Breast epithelium (tissue), 3 donors: ENCODE data around the gene ABCA1.

Source experiments
- POLR2A ChIP-seq: fragments of 450-650 bp; IDR thresholded peaks from one replicate; pipeline ENCODE4 v1.6.1; 2016; ENCODE audit warnings: antibody characterized with exemption, mild to moderate bottlenecking, moderate library complexity
- POLR2AphosphoS5 ChIP-seq, 3 donors: sonication (generic); formaldehyde crosslinking; IDR thresholded peaks; one replicate each; pipeline ENCODE4 v1.6.1; 2017; ENCODE audit warnings: antibody characterized with exemption in 3 of 3
- TF ChIP-seq, protein P1 (sequence below), 3 donors: fragments of 450-650 bp; IDR thresholded peaks; one replicate each; pipeline ENCODE4 v1.5.1; 2016 to 2017; ENCODE audit warnings: antibody characterized with exemption in 3 of 3, mild to moderate bottlenecking in 3 of 3, moderate library complexity in 3 of 3

DNA sequence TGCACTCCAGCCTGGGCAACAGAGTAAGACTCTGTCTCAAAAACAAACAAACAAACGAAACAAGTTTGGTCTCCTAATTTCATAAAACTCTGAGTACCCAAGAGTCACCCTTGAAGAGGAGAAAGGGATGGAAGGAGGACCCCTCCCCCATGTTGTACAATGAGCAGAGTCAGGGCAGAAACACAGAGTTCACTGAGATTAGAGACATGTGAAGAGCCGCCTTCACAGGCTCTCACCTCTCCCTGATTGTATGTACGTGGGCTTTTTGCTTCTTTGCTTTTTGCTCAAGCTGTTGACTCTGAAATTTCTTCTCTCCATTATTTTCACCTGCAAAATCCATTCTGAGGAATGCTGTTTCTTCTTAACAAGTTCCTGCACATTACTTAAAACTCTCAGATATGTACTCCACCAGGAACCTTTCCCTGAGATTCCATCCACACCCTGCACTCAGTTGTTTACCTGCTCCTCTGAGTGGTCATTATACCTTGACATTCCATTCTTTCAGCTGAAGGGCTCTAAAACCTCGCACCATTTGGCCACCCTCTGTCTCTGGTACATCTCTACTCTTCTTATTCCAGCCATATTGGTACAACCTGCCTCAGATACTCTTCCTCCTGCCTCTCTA, 44.4 kb upstream of the ABCA1 start:
- TF ChIP-seq, protein P1, sequence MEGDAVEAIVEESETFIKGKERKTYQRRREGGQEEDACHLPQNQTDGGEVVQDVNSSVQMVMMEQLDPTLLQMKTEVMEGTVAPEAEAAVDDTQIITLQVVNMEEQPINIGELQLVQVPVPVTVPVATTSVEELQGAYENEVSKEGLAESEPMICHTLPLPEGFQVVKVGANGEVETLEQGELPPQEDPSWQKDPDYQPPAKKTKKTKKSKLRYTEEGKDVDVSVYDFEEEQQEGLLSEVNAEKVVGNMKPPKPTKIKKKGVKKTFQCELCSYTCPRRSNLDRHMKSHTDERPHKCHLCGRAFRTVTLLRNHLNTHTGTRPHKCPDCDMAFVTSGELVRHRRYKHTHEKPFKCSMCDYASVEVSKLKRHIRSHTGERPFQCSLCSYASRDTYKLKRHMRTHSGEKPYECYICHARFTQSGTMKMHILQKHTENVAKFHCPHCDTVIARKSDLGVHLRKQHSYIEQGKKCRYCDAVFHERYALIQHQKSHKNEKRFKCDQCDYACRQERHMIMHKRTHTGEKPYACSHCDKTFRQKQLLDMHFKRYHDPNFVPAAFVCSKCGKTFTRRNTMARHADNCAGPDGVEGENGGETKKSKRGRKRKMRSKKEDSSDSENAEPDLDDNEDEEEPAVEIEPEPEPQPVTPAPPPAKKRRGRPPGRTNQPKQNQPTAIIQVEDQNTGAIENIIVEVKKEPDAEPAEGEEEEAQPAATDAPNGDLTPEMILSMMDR (IDR thresholded peaks at IDR 0.05): no peak
- TF ChIP-seq POLR2A (no peak), POLR2AphosphoS5 (IDR thresholded peaks at IDR 0.05) (no peak)
